AG04450 (cell line): Measurements from ENCODE around the gene TMEM271. TPM values are rescaled to one million over a fixed set of nuclear protein-coding genes. Genes with fewer than 3 reads are reported as not detected.

Experiments used
- polyA plus RNA-seq: library from polyadenylated mRNA; depleted of rRNA; stranded (reverse); fragments of >200 nt; gene quantifications from 2 replicates; pipeline ENCODE4 v1.2.3, GENCODE V29; 2011; rRNA removed

Gene TMEM271
- polyA plus RNA-seq, 1 experiment = not detected

Other genes starting within 250 kb of the TMEM271 start
- 4.3 and 4.7 TPM in 2 replicates for gene ZNF141, start 238.5 kb downstream of the TMEM271 start, polyA plus RNA-seq
- gene ZNF721, start 77.1 kb downstream of the TMEM271 start, polyA plus RNA-seq = 15.2 and 15.8 TPM in 2 replicates
- gene PIGG, start 77.1 kb downstream of the TMEM271 start, polyA plus RNA-seq = 40.3 and 46.2 TPM in 2 replicates
- 0.20 and 0.64 TPM in 2 replicates for gene PDE6B, start 49.3 kb upstream of the TMEM271 start, polyA plus RNA-seq
- 262 and 313 TPM in 2 replicates for gene ATP5ME, start 98.0 kb upstream of the TMEM271 start, polyA plus RNA-seq
- gene MYL5, start 98.2 kb upstream of the TMEM271 start, polyA plus RNA-seq = 12.3 and 13.0 TPM in 2 replicates
- 0.11 TPM in 1 of 2 replicates, not detected in the other for gene SLC49A3, start 112.9 kb upstream of the TMEM271 start, polyA plus RNA-seq
- gene PCGF3, start 129.5 kb upstream of the TMEM271 start, polyA plus RNA-seq = 37.2 and 44.2 TPM in 2 replicates
- gene CPLX1, start 249.8 kb upstream of the TMEM271 start, polyA plus RNA-seq = 0.11 TPM in 1 of 2 replicates, not detected in the other